K562 (cell line): Measurements from ENCODE around the gene MFN1.

Experiments used
- JUND ChIP-seq, 2 experiments: IDR thresholded peaks; 2 replicates in 1 of 2; 3 replicates in 1 of 2; pipeline ENCODE4 v1.6.1; 2011; ENCODE audit warnings: borderline replicate concordance in 2 of 2, low read depth in 2 of 2, low read length in 2 of 2, improper control_type of control experiment in 1 of 2, missing biosample characterization in 1 of 2, missing genetic modification characterization in 1 of 2, missing genetic modification reagents in 1 of 2
- MYC ChIP-seq, 2 experiments: fragments of 250-450 bp in 1 of 2; sonication (Bioruptor Pico) in 1 of 2; IDR thresholded peaks; 2 replicates each; pipeline versions ENCODE4 v1.5.1 to v1.6.1; 2012 to 2021; ENCODE audit warnings: low read depth in 2 of 2, borderline replicate concordance in 1 of 2, improper control_type of control experiment in 1 of 2, low read length in 1 of 2, mild to moderate bottlenecking in 1 of 2, moderate library complexity in 1 of 2
- SNRNP70 ChIP-seq: fragments of 200-400 bp; formaldehyde crosslinking; optimal IDR thresholded peaks from 2 replicates; pipeline ENCODE3; 2017; ENCODE audit warnings: low read depth, low read length
- SP1 ChIP-seq: sonication (generic); formaldehyde crosslinking; IDR thresholded peaks from 2 replicates; pipeline ENCODE4 v1.8.1; 2022; ENCODE audit warnings: mild to moderate bottlenecking, missing genetic modification reagents
- TAF1 ChIP-seq: IDR thresholded peaks from 2 replicates; pipeline ENCODE4 v1.6.1; 2011; ENCODE audit warnings: mild to moderate bottlenecking, low read length, moderate library complexity; ENCODE audit not compliant: insufficient read depth, control insufficient read depth, severe bottlenecking; ENCODE audit errors: extremely low read depth
- ZNF274 ChIP-seq: IDR thresholded peaks from 2 replicates; pipeline ENCODE4 v1.6.1; 2011; ENCODE audit warnings: low read depth, mild to moderate bottlenecking, low read length, moderate library complexity, borderline replicate concordance
- TF ChIP-seq, protein P1 (sequence below), 3 experiments: IDR thresholded peaks in 2 of 3; conservative IDR thresholded peaks in 1 of 3; 2 replicates each; pipeline ENCODE4 v1.5.1; 2011 to 2012; ENCODE audit warnings: low read length in 3 of 3, mild to moderate bottlenecking in 3 of 3, control low read depth in 2 of 3, improper control_type of control experiment in 1 of 3, inconsistent platforms in 1 of 3, low read depth in 1 of 3, mixed read lengths in 1 of 3, moderate library complexity in 1 of 3; ENCODE audit not compliant: insufficient read depth in 2 of 3
- TF ChIP-seq, protein P2 (sequence below), 2 experiments: fragments of 450-650 bp; formaldehyde crosslinking in 1 of 2; IDR thresholded peaks; 2 replicates each; pipeline versions ENCODE4 v1.4.0 to v1.6.1; 2014 to 2020; ENCODE audit warnings: mild to moderate bottlenecking in 2 of 2, borderline replicate concordance in 1 of 2, low read depth in 1 of 2

DNA sequence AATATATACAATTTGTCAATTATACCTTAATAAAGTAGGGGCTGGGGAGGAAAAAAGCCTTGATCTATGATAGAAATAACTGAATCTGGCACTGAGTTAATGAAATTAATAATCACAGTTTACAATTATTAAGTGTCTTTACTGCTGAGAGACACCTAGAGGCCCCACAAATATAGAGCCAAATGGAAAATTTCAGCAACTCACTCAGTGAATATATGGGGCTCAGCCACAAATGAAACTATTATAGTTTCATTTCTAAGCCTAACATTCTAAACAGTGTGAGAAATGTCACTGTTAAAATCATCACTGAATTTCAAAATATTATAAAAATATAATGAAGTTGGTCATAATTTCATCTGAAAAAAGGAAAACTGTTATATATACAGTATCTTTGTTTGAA lies 63.5 kb downstream of the MFN1 start:
- TF ChIP-seq JUND (IDR thresholded peaks at IDR 0.05; ENCODE audit: borderline replicate concordance, low read depth, low read length), result no peak
- no peak for TF ChIP-seq JUND (tag; IDR thresholded peaks at IDR 0.05; ENCODE audit: borderline replicate concordance, low read depth, low read length)
- TF ChIP-seq, protein P1, sequence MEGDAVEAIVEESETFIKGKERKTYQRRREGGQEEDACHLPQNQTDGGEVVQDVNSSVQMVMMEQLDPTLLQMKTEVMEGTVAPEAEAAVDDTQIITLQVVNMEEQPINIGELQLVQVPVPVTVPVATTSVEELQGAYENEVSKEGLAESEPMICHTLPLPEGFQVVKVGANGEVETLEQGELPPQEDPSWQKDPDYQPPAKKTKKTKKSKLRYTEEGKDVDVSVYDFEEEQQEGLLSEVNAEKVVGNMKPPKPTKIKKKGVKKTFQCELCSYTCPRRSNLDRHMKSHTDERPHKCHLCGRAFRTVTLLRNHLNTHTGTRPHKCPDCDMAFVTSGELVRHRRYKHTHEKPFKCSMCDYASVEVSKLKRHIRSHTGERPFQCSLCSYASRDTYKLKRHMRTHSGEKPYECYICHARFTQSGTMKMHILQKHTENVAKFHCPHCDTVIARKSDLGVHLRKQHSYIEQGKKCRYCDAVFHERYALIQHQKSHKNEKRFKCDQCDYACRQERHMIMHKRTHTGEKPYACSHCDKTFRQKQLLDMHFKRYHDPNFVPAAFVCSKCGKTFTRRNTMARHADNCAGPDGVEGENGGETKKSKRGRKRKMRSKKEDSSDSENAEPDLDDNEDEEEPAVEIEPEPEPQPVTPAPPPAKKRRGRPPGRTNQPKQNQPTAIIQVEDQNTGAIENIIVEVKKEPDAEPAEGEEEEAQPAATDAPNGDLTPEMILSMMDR (IDR thresholded peaks at IDR 0.05 in 2 of 3, conservative IDR thresholded peaks at IDR 0.05 in 1 of 3; ENCODE audit: insufficient read depth in 2 of 3, low read depth in 1 of 3, low read length in 3 of 3), result no peak
- TF ChIP-seq, protein P2, sequence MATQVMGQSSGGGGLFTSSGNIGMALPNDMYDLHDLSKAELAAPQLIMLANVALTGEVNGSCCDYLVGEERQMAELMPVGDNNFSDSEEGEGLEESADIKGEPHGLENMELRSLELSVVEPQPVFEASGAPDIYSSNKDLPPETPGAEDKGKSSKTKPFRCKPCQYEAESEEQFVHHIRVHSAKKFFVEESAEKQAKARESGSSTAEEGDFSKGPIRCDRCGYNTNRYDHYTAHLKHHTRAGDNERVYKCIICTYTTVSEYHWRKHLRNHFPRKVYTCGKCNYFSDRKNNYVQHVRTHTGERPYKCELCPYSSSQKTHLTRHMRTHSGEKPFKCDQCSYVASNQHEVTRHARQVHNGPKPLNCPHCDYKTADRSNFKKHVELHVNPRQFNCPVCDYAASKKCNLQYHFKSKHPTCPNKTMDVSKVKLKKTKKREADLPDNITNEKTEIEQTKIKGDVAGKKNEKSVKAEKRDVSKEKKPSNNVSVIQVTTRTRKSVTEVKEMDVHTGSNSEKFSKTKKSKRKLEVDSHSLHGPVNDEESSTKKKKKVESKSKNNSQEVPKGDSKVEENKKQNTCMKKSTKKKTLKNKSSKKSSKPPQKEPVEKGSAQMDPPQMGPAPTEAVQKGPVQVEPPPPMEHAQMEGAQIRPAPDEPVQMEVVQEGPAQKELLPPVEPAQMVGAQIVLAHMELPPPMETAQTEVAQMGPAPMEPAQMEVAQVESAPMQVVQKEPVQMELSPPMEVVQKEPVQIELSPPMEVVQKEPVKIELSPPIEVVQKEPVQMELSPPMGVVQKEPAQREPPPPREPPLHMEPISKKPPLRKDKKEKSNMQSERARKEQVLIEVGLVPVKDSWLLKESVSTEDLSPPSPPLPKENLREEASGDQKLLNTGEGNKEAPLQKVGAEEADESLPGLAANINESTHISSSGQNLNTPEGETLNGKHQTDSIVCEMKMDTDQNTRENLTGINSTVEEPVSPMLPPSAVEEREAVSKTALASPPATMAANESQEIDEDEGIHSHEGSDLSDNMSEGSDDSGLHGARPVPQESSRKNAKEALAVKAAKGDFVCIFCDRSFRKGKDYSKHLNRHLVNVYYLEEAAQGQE (IDR thresholded peaks at IDR 0.05; ENCODE audit: borderline replicate concordance), result no peak
- TF ChIP-seq, protein P2 (CRISPR knock-in tag; IDR thresholded peaks at IDR 0.05; ENCODE audit: low read depth), result no peak
- TF ChIP-seq SP1 (CRISPR knock-in tag), result no peak
- no peak for TF ChIP-seq ZNF274
- TF ChIP-seq SNRNP70, result no peak
- TF ChIP-seq MYC (IDR thresholded peaks at IDR 0.05; ENCODE audit: low read depth, low read length), result no peak
- TF ChIP-seq MYC (CRISPR knock-in tag; IDR thresholded peaks at IDR 0.05; ENCODE audit: borderline replicate concordance, low read depth), result no peak
- no peak for TF ChIP-seq TAF1
